PFSK-1 (cell line): Measurements from ENCODE around the gene MGARP.

ENCODE experiments used
- FOXP2 ChIP-seq: optimal IDR thresholded peaks from 2 replicates; pipeline ENCODE3; 2011; ENCODE audit warnings: borderline replicate concordance, control low read depth, inconsistent platforms; ENCODE audit not compliant: insufficient read depth; ENCODE audit errors: extremely low read length, extremely low read depth
- POLR2AphosphoS5 ChIP-seq: IDR thresholded peaks from 2 replicates; pipeline ENCODE4 v1.6.1; 2012; ENCODE audit warnings: low read depth, mild to moderate bottlenecking, control low read depth, low read length, moderate library complexity
- SIN3A ChIP-seq: IDR thresholded peaks from 2 replicates; pipeline ENCODE4 v1.6.1; 2012; ENCODE audit warnings: mild to moderate bottlenecking, low read length, moderate library complexity, borderline replicate concordance; ENCODE audit not compliant: insufficient read depth
- TAF1 ChIP-seq: IDR thresholded peaks from 2 replicates; pipeline ENCODE4 v1.6.1; 2012; ENCODE audit warnings: low read length, control low read depth, borderline replicate concordance; ENCODE audit not compliant: insufficient read depth
- TF ChIP-seq, protein P1 (sequence below), 2 experiments: IDR thresholded peaks; 2 replicates each; pipeline versions ENCODE4 v1.6.1 to v1.8.0; 2011 to 2012; ENCODE audit warnings: low read depth in 2 of 2, low read length in 2 of 2, control low read depth in 1 of 2, inconsistent platforms in 1 of 2, mild to moderate bottlenecking in 1 of 2, moderate library complexity in 1 of 2; ENCODE audit not compliant: insufficient read depth in 1 of 2

The MGARP gene

DNA sequence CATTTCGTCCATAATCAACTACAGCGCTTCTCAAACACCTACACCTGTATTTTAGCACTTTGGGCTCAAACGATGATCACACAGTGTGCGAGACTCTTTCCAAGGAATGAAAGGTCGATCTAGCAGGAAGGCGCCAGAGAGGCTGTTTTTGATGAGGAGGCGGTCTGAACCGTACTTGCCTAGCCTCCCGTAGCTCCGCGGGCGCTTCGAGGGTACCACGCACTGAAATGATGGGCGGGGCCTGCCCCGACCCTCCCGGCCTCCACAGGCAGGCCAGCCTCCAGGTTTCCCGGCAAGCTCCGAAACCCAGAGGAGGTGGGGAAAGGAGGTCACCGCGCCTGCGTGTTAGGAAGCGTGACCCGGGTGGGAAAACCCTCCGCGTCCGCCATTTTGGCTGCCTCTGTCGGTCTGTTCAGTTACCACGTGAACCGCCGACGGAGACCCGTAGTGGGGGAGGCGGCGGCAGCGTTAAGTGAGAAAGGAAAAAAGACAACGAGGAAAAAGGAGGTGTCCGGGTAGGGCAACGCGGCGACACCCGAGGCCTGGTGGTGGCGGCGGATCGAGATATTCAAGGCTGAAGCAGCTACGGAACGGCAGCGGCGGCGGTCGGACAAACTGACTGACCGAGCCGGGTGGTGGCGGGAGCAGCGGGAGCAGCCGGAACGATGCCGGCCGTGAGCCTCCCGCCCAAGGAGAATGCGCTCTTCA lies 21.2 kb upstream of the MGARP start, which contains the start of gene NAA15:
Gene NAA15, plus strand, starts transcription at position 393 of the 708 bp plus-strand sequence. Its CDS starts 273 bp downstream, at position 666.
- TF ChIP-seq SIN3A (no peak; the same call in 1 of the 2 replicates), POLR2AphosphoS5 (peak; percentile 97), TAF1 (peak; percentile 92; the same call in 1 of the 2 replicates)
- TF ChIP-seq, protein P1, sequence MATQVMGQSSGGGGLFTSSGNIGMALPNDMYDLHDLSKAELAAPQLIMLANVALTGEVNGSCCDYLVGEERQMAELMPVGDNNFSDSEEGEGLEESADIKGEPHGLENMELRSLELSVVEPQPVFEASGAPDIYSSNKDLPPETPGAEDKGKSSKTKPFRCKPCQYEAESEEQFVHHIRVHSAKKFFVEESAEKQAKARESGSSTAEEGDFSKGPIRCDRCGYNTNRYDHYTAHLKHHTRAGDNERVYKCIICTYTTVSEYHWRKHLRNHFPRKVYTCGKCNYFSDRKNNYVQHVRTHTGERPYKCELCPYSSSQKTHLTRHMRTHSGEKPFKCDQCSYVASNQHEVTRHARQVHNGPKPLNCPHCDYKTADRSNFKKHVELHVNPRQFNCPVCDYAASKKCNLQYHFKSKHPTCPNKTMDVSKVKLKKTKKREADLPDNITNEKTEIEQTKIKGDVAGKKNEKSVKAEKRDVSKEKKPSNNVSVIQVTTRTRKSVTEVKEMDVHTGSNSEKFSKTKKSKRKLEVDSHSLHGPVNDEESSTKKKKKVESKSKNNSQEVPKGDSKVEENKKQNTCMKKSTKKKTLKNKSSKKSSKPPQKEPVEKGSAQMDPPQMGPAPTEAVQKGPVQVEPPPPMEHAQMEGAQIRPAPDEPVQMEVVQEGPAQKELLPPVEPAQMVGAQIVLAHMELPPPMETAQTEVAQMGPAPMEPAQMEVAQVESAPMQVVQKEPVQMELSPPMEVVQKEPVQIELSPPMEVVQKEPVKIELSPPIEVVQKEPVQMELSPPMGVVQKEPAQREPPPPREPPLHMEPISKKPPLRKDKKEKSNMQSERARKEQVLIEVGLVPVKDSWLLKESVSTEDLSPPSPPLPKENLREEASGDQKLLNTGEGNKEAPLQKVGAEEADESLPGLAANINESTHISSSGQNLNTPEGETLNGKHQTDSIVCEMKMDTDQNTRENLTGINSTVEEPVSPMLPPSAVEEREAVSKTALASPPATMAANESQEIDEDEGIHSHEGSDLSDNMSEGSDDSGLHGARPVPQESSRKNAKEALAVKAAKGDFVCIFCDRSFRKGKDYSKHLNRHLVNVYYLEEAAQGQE (IDR thresholded peaks at IDR 0.05; ENCODE audit: insufficient read depth in 1 of 2, low read depth in 2 of 2, low read length in 2 of 2), result peak in 1 of 2 experiments; percentile 37; a peak in 1 of 4 replicates

DNA sequence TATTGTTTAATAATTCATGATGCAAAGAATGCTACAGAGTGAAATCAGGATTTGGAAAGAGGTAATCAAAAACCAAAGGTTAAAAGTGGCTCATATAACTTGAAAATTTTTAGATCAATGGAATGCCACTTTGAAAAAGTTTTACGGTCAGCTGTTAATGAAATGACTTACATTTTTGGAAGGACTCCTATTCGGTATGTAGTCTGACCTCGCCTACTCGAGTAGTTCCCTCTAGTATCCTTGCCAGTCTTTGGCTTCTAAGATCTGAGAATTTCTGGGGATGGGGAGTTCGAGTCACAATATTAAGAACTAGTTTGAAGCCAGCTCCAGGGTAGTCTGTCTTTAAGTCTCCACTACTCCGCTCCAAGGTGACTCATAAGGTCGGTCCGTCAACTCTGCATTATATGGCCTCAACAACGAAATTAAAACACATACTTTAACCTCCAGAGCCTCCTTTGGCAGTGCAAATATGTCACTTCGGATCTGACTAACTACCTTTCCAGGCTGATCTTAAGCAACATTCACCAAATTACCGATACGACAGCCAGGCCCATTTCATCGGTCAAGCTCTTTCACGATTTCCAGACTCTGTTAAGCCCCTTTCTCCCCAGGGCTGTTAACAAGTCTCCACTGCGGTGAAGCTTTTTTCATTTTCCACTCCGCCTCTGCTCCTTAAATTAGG lies 20.5 kb upstream of the MGARP start:
- TF ChIP-seq SIN3A (0 out of 2 replicates have a peak, but pooled peaks have one; percentile 34), FOXP2 (no peak)

DNA sequence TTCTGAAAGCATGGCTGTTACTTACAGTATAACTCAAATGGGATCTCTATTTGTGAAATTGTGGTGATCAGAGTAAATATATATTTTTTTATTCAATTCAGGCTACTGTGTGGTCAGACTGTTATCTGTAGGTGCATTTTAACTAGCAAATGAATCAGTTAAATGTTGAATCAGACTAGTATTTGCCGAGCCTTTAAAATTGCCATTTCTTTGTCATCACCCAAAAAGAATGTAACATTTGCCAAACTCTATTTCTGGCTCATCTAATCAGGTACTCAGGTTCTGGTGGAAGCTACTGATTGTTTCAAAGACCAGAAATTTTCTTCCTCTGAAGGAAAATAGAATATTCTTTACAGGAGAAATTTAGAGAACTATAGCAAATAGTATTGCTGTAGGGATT lies 19.5 kb upstream of the MGARP start:
- TF ChIP-seq POLR2AphosphoS5 (no peak), TAF1 (no peak), FOXP2 (no peak), SIN3A (no peak)
- TF ChIP-seq, protein P1 (IDR thresholded peaks at IDR 0.05; ENCODE audit: insufficient read depth in 1 of 2, low read depth in 2 of 2, low read length in 2 of 2), result no peak

DNA sequence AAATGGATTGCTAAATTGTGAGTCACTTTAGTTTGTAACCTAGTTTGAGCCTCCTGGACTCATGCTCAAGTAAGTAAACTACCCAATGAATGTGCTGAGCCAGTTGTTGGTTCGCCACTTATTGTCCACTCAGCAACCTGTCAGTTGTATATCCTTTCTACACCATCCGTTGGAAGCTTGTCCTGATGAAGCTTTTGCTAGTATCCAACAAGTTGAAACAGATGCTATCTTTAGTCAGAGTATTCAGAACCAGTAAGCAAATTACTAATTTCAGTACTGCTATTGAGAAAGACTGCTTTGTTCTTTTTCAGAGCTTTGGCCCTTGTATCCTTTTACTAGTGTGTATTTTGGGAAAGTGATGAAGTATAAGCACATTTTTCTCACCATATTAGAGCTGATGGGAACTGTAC lies 17.0 kb upstream of the MGARP start:
- TF ChIP-seq POLR2AphosphoS5 (no peak), FOXP2 (no peak), TAF1 (no peak), SIN3A (no peak)
- TF ChIP-seq, protein P1 (IDR thresholded peaks at IDR 0.05; ENCODE audit: insufficient read depth in 1 of 2, low read depth in 2 of 2, low read length in 2 of 2), result no peak

DNA sequence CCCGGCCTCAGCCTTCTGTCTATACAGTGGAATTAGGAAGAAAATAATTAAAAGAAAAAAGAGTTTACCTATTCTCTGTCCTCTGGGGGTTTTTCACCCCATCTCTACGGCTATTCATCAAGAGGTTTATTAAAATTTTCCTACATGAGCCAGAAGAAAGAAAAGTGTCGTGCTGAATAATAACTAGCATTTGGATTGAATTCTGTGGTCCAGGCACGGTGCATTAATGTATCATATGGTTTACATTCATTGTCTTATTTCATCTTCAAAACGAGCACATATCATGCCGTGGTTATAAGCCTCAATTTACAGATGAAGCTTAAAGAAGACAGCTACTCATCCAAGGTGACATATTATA lies 15.9 kb upstream of the MGARP start:
- no peak for TF ChIP-seq FOXP2
- TF ChIP-seq, protein P1 (IDR thresholded peaks at IDR 0.05; ENCODE audit: insufficient read depth in 1 of 2, low read depth in 2 of 2, low read length in 2 of 2), result no peak
- TF ChIP-seq TAF1, result no peak
- no peak for TF ChIP-seq SIN3A
- no peak; the same call in 1 of the 2 replicates for TF ChIP-seq POLR2AphosphoS5
